H1 (cell line): ENCODE measurements around the gene EMX1. TPM values are rescaled to one million over a fixed set of nuclear protein-coding genes. Genes with fewer than 3 reads are reported as not detected.
A peak's percentile ranks its signal among the peaks of the same experiment; 100 is the strongest.

Experiments
- BRCA1 ChIP-seq: IDR thresholded peaks from 2 replicates; pipeline ENCODE4 v1.6.1; 2012; ENCODE audit warnings: low read depth, low read length, improper control_type of control experiment
- CBX8 ChIP-seq: fragments of 300-800, 300-1000 bp; sonication (generic); IDR thresholded peaks from 2 replicates; pipeline ENCODE4 v1.7.1; 2016; ENCODE audit warnings: low read depth, low read length, borderline replicate concordance
- CEBPB ChIP-seq: IDR thresholded peaks from 2 replicates; pipeline ENCODE4 v1.6.1; 2012; ENCODE audit warnings: low read depth, low read length
- CTBP2 ChIP-seq: IDR thresholded peaks from 2 replicates; pipeline ENCODE4 v1.7.0; 2011; ENCODE audit warnings: borderline replicate concordance, mild to moderate bottlenecking, moderate library complexity, mixed read lengths, low read length; ENCODE audit not compliant: insufficient read depth, insufficient read length
- FOSL1 ChIP-seq: IDR thresholded peaks from 2 replicates; pipeline ENCODE4 v1.6.1; 2011; ENCODE audit warnings: mild to moderate bottlenecking, low read depth, low read length, moderate library complexity; ENCODE audit not compliant: insufficient read depth
- HDAC6 ChIP-seq: IDR thresholded peaks from one replicate; pipeline ENCODE4 v1.7.1; 2012; ENCODE audit warnings: low read depth, mild to moderate bottlenecking, inconsistent platforms, low read length, moderate library complexity
- KDM1A ChIP-seq: fragments of 200-600, 300-600 bp; sonication (generic); IDR thresholded peaks from 2 replicates; pipeline ENCODE4 v1.7.1; 2016; ENCODE audit warnings: mild to moderate bottlenecking, low read length, borderline replicate concordance
- RFX5 ChIP-seq: IDR thresholded peaks from 2 replicates; pipeline ENCODE4 v1.6.1; 2011; ENCODE audit warnings: low read depth, low read length, improper control_type of control experiment, borderline replicate concordance
- SIRT6 ChIP-seq: IDR thresholded peaks from one replicate; pipeline ENCODE4 v1.7.1; 2012; ENCODE audit warnings: low read length, inconsistent platforms
- SIX5 ChIP-seq: IDR thresholded peaks from 2 replicates; pipeline ENCODE4 v1.6.1; 2011; ENCODE audit warnings: mild to moderate bottlenecking, low read depth, low read length
- SP4 ChIP-seq: IDR thresholded peaks from 2 replicates; pipeline ENCODE4 v1.6.1; 2012; ENCODE audit warnings: low read length, inconsistent platforms
- TBP ChIP-seq: IDR thresholded peaks from 2 replicates; pipeline ENCODE4 v1.6.1; 2011; ENCODE audit warnings: low read depth, low read length, improper control_type of control experiment
- TCF12 ChIP-seq: IDR thresholded peaks from 2 replicates; pipeline ENCODE4 v1.6.1; 2011; ENCODE audit warnings: low read depth, mild to moderate bottlenecking, low read length
- polyA plus RNA-seq, 7 experiments: library from polyadenylated mRNA; depleted of rRNA in 3 of 7; stranded (reverse) in 5 of 7; unstranded in 2 of 7; fragments of >200 nt in 5 of 7; fragments of 200-250 nt in 2 of 7; gene quantifications; 1 replicate in 5 of 7; 2 replicates in 1 of 7; 4 replicates in 1 of 7; pipeline versions ENCODE4 v1.2.1 to v1.2.3, GENCODE V29; 2011 to 2013; ENCODE audit warnings: missing spikeins in 2 of 7, mixed read lengths in 2 of 7
- total RNA-seq: library from RNA; stranded (reverse); fragmentation: NEBNext Ultra II Directional; extraction: Animal tissue kit (Norgen Biotek cat#: 25700); gene quantifications from 2 replicates; pipeline ENCODE4 v1.2.1, GENCODE V29; 2021
- TF ChIP-seq, protein P1 (sequence below), 3 experiments: IDR thresholded peaks; 1 replicate in 2 of 3; 2 replicates in 1 of 3; pipeline versions ENCODE4 v1.5.1 to v1.6.1; 2011; ENCODE audit warnings: low read length in 3 of 3, mild to moderate bottlenecking in 3 of 3, inconsistent platforms in 2 of 3, low read depth in 1 of 3, moderate library complexity in 1 of 3; ENCODE audit not compliant: insufficient read depth in 1 of 3; ENCODE audit errors: control extremely low read depth in 1 of 3
- TF ChIP-seq, protein P2 (sequence below): IDR thresholded peaks from 2 replicates; pipeline ENCODE4 v1.6.1; 2012; ENCODE audit warnings: inconsistent platforms
- TF ChIP-seq, protein P3 (sequence below): IDR thresholded peaks from 2 replicates; pipeline ENCODE4 v1.6.1; 2012; ENCODE audit warnings: inconsistent platforms
- TF ChIP-seq, protein P4 (sequence below): IDR thresholded peaks from 2 replicates; pipeline ENCODE4 v1.6.1; 2011; ENCODE audit warnings: low read length, improper control_type of control experiment

The EMX1 gene
- total and polyA plus RNA-seq, 2 of the 8 experiments (the other 6 are each of a cell fraction or from before 2014, with no cell fraction given), result 2.4 to 4.9 TPM

DNA sequence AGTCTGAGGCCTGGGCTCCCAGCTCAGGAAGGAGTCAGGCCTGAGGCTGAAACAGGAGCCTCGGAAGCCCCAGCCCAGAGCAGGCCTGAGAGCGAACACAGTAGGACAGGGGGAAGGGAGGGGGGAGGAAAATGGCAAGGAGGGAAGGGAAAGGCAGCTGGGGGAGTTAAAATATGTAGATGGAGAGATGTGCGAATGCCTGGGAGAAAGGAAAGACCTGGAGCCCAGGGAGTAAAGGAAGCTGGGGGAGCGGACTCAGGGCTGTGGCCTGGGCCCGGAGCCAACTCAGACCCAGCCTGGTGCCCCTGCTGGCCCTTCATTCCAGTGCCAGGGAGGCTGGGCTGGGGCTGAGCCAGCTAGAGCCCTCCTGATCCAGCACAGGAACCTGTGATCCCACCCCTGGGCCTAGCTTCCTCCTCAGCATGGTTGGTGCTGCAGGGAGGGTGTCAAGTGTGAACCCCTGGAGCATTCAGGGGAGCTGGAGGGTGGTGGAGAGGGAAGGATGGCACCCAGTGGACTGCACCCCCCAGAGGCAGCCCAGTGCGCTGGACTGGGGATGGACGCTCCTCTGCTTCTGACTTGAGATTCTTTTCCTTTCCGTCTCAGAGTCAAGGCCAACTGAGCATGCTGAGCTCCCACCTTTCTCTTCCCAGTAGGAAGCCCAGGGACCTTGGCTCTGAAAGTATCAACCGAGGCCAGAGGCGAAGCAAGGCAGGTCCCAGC, 46.3 kb downstream of the EMX1 start (continued):
- TF ChIP-seq CEBPB (no peak), FOSL1 (no peak), CBX8 (no peak), CTBP2 (peak; percentile 86), RFX5 (peak; percentile 58; the same call in 1 of the 2 replicates), SIX5 (no peak), SP4 (peak; percentile 68; the same call in 1 of the 2 replicates), TBP (no peak; the same call in 1 of the 2 replicates), BRCA1 (no peak), KDM1A (no peak), SIRT6 (no peak), TCF12 (peak; percentile 89), HDAC6 (no peak)
- TF ChIP-seq, protein P1, sequence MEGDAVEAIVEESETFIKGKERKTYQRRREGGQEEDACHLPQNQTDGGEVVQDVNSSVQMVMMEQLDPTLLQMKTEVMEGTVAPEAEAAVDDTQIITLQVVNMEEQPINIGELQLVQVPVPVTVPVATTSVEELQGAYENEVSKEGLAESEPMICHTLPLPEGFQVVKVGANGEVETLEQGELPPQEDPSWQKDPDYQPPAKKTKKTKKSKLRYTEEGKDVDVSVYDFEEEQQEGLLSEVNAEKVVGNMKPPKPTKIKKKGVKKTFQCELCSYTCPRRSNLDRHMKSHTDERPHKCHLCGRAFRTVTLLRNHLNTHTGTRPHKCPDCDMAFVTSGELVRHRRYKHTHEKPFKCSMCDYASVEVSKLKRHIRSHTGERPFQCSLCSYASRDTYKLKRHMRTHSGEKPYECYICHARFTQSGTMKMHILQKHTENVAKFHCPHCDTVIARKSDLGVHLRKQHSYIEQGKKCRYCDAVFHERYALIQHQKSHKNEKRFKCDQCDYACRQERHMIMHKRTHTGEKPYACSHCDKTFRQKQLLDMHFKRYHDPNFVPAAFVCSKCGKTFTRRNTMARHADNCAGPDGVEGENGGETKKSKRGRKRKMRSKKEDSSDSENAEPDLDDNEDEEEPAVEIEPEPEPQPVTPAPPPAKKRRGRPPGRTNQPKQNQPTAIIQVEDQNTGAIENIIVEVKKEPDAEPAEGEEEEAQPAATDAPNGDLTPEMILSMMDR (IDR thresholded peaks at IDR 0.05; ENCODE audit: control extremely low read depth in 1 of 3, insufficient read depth in 1 of 3, low read depth in 1 of 3, low read length in 3 of 3), result no peak
- TF ChIP-seq, protein P2, sequence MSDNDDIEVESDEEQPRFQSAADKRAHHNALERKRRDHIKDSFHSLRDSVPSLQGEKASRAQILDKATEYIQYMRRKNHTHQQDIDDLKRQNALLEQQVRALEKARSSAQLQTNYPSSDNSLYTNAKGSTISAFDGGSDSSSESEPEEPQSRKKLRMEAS, result 0 out of 2 replicates have a peak, but pooled peaks have one; percentile 14
- TF ChIP-seq, protein P3, sequence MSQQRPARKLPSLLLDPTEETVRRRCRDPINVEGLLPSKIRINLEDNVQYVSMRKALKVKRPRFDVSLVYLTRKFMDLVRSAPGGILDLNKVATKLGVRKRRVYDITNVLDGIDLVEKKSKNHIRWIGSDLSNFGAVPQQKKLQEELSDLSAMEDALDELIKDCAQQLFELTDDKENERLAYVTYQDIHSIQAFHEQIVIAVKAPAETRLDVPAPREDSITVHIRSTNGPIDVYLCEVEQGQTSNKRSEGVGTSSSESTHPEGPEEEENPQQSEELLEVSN, result peak; percentile 50; the same call in 1 of the 2 replicates
- TF ChIP-seq, protein P4, sequence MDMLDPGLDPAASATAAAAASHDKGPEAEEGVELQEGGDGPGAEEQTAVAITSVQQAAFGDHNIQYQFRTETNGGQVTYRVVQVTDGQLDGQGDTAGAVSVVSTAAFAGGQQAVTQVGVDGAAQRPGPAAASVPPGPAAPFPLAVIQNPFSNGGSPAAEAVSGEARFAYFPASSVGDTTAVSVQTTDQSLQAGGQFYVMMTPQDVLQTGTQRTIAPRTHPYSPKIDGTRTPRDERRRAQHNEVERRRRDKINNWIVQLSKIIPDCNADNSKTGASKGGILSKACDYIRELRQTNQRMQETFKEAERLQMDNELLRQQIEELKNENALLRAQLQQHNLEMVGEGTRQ, result no peak
